Esophagus muscularis mucosa (tissue), 4 donors: ENCODE measurements around the gene CD207. TPM values are rescaled to one million over a fixed set of nuclear protein-coding genes. Genes with fewer than 3 reads are reported as not detected.

Experiments
- DNase-seq: peaks from one replicate; pipeline ENCODE4 v3.0.0-alpha.2; 2017; ENCODE audit errors: extremely low spot score
- H3K27ac ChIP-seq, 4 donors: fragments of 200-600 bp; sonication (generic); replicated peaks in 1 of 4; 1 replicate in 3 of 4; 2 replicates in 1 of 4; pipeline ENCODE4 v1.5.1; 2016 to 2019; ENCODE audit warnings: mild to moderate bottlenecking in 1 of 4
- H3K27me3 ChIP-seq, 4 donors: fragments of 200-600 bp; sonication (generic); one replicate each; pipeline versions ENCODE4 v1.5.1 to v1.6.0; 2016 to 2019
- H3K36me3 ChIP-seq, 4 donors: fragments of 200-600 bp; sonication (generic); one replicate each; pipeline ENCODE4 v1.5.1; 2016 to 2019
- H3K4me1 ChIP-seq, 4 donors: fragments of 200-600 bp; sonication (generic); one replicate each; pipeline ENCODE4 v1.5.1; 2016 to 2019
- H3K4me3 ChIP-seq, 4 donors: fragments of 200-600 bp; sonication (generic); 1 replicate in 2 of 4; 2 replicates in 2 of 4; pipeline ENCODE4 v1.5.1; 2016 to 2019; ENCODE audit warnings: mild to moderate bottlenecking in 4 of 4, moderate library complexity in 1 of 4
- H3K9me3 ChIP-seq, 4 donors: fragments of 200-600 bp; sonication (generic); 1 replicate in 3 of 4; 2 replicates in 1 of 4; pipeline ENCODE4 v1.5.1; 2016 to 2019
- CTCF ChIP-seq, 3 experiments: fragments of 200-600 bp in 2 of 3; fragments of 450-650 bp in 1 of 3; sonication (generic) in 2 of 3; IDR thresholded peaks; one replicate each; pipeline ENCODE4 v1.5.1; 2017 to 2019; ENCODE audit warnings: antibody characterized with exemption in 3 of 3, mild to moderate bottlenecking in 2 of 3, moderate library complexity in 1 of 3
- EP300 ChIP-seq: sonication (generic); formaldehyde crosslinking; IDR thresholded peaks from one replicate; pipeline ENCODE4 v1.6.1; 2017; ENCODE audit warnings: antibody characterized with exemption
- POLR2A ChIP-seq: fragments of 450-650 bp; IDR thresholded peaks from one replicate; pipeline ENCODE4 v1.6.1; 2017; ENCODE audit warnings: antibody characterized with exemption, moderate library complexity, mild to moderate bottlenecking, low read depth
- POLR2AphosphoS5 ChIP-seq, 2 donors: sonication (generic); formaldehyde crosslinking; IDR thresholded peaks; one replicate each; pipeline ENCODE4 v1.6.1; 2017; ENCODE audit warnings: antibody characterized with exemption in 2 of 2
- WGBS: methylation state at CpG from one replicate; pipeline ENCODE4 v1.1.5; 2018; 5-methylcytosine and 5-hydroxymethylcytosine counted together
- intact Hi-C: fragments of 100-400 bp; cut with DNase I; formaldehyde crosslinking; loops from one replicate; pipeline ENCODE4 v1.15.1; 2023
- total RNA-seq, 4 donors: library from RNA; depleted of rRNA; stranded (reverse); fragments of >200 nt; gene quantifications; one replicate each; pipeline versions ENCODE4 v1.1.0 to v1.2.1, GENCODE V29; 2016

The CD207 gene
- total RNA-seq, 4 donors from 2014 or later = 0.26 to 1.7 (median 0.68) TPM

- Histone ChIP-seq H3K4me1 (no peaks in the 10 kb centered on the region), H3K4me3 (no peak overlapping the region), H3K27me3 (peaks cover 0 to 8% (median 0%) of the 10 kb centered on the region in 4 donors), H3K27ac (no peak overlapping the region), H3K36me3 (no peaks in the 10 kb centered on the region), H3K9me3 (no peaks in the 10 kb centered on the region)
- no peak for DNase-seq
- 88% methylated on average over 12 of the region's 12 CpGs for WGBS
- TF ChIP-seq EP300 (no peak), CTCF (IDR thresholded peaks at IDR 0.05) (no peak), POLR2AphosphoS5 (IDR thresholded peaks at IDR 0.05) (no peak), POLR2A (no peak)
- intact Hi-C loops = no loop called here
These were observed 26.3 kb downstream of the CD207 start for GRCh38 chr2:70808983-70809958.

GRCh38 chr2:70807828-70808118 is 27.8 kb downstream of the CD207 start:
- Histone ChIP-seq H3K27me3 (peaks cover 0 to 8% (median 0%) of the 10 kb centered on the region in 4 donors), H3K4me1 (no peaks in the 10 kb centered on the region), H3K4me3 (no peak overlapping the region), H3K27ac (no peak overlapping the region), H3K36me3 (no peaks in the 10 kb centered on the region), H3K9me3 (no peaks in the 10 kb centered on the region)
- intact Hi-C loops = no loop called here
- no peak for DNase-seq
- TF ChIP-seq POLR2AphosphoS5 (IDR thresholded peaks at IDR 0.05) = no peak
- 89% methylated on average over 4 of the region's 4 CpGs for WGBS

GRCh38 chr2:70807102-70807827 is 28.4 kb downstream of the CD207 start:
- H3K36me3 ChIP-seq = no peaks in the 10 kb centered on the region
- no peak overlapping the region for H3K4me3 ChIP-seq
- DNase-seq = no peak
- 79% methylated on average over 6 of the region's 6 CpGs for WGBS
- no peaks in the 10 kb centered on the region for H3K4me1 ChIP-seq
- TF ChIP-seq POLR2A = no peak
- no peak for TF ChIP-seq EP300
- no peak for TF ChIP-seq POLR2AphosphoS5 (IDR thresholded peaks at IDR 0.05)
- TF ChIP-seq CTCF (IDR thresholded peaks at IDR 0.05) = no peak
- no peak overlapping the region for H3K27ac ChIP-seq
- intact Hi-C loops = no loop called here
- no peaks in the 10 kb centered on the region for H3K9me3 ChIP-seq
- peaks cover 0 to 8% (median 0%) of the 10 kb centered on the region in 4 donors for H3K27me3 ChIP-seq

GRCh38 chr2:70806620-70807019 is 29.0 kb downstream of the CD207 start:
- Histone ChIP-seq H3K4me1 (no peaks in the 10 kb centered on the region), H3K9me3 (no peaks in the 10 kb centered on the region), H3K36me3 (no peaks in the 10 kb centered on the region), H3K4me3 (no peak overlapping the region), H3K27ac (no peak overlapping the region), H3K27me3 (peaks cover 0 to 11% (median 0%) of the 10 kb centered on the region in 4 donors)
- no peak for TF ChIP-seq POLR2AphosphoS5 (IDR thresholded peaks at IDR 0.05)
- no peak for TF ChIP-seq POLR2A
- TF ChIP-seq CTCF (IDR thresholded peaks at IDR 0.05) = no peak
- no peak for TF ChIP-seq EP300
- 67% methylated on average over 6 of the region's 6 CpGs for WGBS
- no peak for DNase-seq
- intact Hi-C loops = no loop called here

GRCh38 chr2:70806013-70806412 is 29.6 kb downstream of the CD207 start:
- Histone ChIP-seq H3K36me3 (no peaks in the 10 kb centered on the region), H3K27me3 (peaks cover 0 to 16% (median 0%) of the 10 kb centered on the region in 4 donors), H3K4me1 (no peaks in the 10 kb centered on the region), H3K9me3 (peaks cover 0 to 1% (median 0%) of the 10 kb centered on the region in 4 donors), H3K4me3 (no peak overlapping the region), H3K27ac (no peak overlapping the region)
- intact Hi-C loops = no loop called here
- TF ChIP-seq CTCF (IDR thresholded peaks at IDR 0.05) (no peak), EP300 (no peak), POLR2AphosphoS5 (IDR thresholded peaks at IDR 0.05) (no peak), POLR2A (no peak)
- no peak for DNase-seq
- 68% methylated on average over 5 of the region's 5 CpGs for WGBS
